NCI-H146 (cell line): Measurements from ENCODE around the gene TSKU.
"Not testable (repeated sequence)": the region's sequence is repeated elsewhere in the genome, so short reads cannot be mapped to it uniquely, and the experiment has no call there.

Experiments
- DNase-seq: peaks from one replicate; lab custom pipeline; 2025; lab: John Stamatoyannopoulos, UW

TSKU gene

GRCh38 chr11:76788661-76789442, 5.7 kb downstream of the TSKU start:
- DNase-seq, result peak; percentile 43

DNA sequence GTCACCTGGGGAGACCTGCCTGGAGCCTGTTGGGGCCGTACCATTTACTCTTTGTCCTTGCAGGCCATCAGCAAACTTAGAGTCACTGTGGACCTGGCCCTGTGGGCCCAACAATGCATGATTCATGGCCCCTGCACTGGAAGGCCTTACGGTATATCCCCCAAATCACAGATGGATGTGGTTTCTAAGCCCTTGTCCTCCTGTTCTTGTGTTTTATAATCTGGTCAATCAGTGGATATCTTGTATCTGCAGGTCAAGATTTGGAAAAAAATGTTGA, 6.2 kb downstream of the TSKU start:
- DNase-seq, result no peak

DNA sequence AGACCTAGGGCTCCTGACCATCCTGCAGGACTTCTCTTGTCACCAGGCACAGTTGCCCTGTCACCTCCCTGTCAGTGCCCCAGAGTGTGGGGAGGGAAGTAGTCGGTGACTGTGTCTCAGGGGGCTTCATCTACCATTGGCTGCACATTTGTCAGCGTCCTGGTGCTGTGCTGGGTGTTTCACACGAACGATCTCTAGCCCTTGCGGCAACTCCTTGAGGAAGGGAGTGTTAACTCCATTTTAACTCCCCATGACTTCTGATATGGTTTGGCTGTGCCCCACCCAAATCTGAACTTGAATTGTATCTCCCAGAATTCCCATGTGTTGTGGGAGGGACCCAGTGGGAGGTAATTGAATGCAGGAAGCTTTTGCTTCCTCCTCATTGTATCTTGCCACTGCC, 7.1 kb downstream of the TSKU start:
- DNase-seq, result no peak

DNA sequence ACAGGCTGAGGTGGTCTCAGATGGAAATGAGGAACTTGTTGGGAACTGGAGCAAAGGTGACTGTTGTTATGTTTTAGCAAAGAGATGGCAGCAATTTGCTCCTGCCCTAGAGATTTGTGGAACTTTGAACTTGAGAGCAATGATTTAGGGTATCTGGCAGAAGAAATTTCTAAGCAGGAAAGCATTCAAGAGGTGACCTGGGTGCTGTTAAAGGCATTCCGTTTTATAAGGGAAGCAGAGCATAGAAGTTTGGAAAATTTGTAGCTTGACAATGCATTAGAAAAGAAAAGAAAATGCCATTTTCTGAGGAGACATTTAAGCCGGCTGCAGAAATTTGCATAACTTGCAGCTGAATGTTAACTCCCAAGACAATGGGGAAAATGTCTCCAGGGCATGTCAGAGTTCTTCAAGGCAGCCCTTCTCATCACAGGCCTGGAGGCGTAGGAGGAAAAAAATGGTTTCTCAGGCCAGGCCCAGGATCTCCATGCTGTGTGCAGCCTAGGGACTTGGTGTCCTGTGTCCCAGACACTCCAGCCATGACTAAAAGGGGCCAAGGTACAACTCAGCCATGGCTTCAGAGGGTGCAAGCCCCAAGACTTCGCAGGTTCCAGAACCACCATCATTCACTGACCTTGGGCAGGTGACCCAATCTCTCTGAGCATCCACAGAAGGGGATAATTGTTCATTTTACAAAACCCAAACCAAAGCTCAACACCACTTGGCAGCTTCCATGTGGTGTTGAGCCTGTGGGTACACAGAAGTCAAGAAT, 8.0 kb downstream of the TSKU start:
- DNase-seq, result not testable (repeated sequence)

DNA sequence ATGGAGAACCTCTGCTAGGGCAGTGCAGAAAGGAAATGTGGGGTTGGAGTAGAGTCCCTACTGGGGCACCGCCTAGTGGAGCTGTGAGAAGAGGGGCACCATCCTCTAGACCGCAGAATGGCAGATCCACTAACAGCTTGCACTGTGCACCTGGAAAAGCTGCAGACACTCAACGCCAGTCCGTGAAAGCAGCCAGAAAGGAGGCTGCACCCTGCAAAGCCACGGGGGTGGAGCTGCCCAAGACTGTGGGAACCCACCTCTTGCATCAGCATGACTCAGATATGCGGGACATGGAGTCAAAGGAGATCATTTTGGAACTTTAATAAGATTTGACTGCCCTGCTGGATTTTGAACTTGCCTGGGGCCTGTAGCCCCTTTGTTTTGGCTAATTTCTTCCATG, 8.7 kb downstream of the TSKU start:
- DNase-seq, result no peak

GRCh38 chr11:76792505-76793264, 9.5 kb downstream of the TSKU start:
- DNase-seq, result no peak

- DNase-seq, result peak; percentile 80
These were observed 10.5 kb downstream of the TSKU start for GRCh38 chr11:76793391-76794291.

- DNase-seq, result no peak
These were observed 11.5 kb downstream of the TSKU start for GRCh38 chr11:76794371-76795289.

DNA sequence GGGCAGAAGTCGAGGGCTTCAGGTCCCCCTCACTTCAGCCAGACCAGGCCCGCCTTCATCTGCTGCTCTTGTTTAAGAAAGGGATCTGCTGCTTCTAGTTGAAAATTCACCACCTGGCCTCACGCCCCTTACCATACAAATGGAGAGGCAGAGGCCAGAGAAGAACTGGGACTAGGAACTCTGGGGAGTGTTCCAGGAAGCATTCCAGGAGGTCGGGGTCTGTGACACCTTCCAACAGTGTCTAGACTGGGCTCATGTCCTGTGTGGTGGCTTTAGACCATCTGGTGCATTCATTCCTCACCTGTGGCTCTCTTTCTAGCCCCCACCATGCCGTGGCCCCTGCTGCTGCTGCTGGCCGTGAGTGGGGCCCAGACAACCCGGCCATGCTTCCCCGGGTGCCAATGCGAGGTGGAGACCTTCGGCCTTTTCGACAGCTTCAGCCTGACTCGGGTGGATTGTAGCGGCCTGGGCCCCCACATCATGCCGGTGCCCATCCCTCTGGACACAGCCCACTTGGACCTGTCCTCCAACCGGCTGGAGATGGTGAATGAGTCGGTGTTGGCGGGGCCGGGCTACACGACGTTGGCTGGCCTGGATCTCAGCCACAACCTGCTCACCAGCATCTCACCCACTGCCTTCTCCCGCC, 12.3 kb downstream of the TSKU start:
- no peak for DNase-seq

DNA sequence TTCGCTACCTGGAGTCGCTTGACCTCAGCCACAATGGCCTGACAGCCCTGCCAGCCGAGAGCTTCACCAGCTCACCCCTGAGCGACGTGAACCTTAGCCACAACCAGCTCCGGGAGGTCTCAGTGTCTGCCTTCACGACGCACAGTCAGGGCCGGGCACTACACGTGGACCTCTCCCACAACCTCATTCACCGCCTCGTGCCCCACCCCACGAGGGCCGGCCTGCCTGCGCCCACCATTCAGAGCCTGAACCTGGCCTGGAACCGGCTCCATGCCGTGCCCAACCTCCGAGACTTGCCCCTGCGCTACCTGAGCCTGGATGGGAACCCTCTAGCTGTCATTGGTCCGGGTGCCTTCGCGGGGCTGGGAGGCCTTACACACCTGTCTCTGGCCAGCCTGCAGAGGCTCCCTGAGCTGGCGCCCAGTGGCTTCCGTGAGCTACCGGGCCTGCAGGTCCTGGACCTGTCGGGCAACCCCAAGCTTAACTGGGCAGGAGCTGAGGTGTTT, 12.8 kb downstream of the TSKU start:
- no peak for DNase-seq

DNA sequence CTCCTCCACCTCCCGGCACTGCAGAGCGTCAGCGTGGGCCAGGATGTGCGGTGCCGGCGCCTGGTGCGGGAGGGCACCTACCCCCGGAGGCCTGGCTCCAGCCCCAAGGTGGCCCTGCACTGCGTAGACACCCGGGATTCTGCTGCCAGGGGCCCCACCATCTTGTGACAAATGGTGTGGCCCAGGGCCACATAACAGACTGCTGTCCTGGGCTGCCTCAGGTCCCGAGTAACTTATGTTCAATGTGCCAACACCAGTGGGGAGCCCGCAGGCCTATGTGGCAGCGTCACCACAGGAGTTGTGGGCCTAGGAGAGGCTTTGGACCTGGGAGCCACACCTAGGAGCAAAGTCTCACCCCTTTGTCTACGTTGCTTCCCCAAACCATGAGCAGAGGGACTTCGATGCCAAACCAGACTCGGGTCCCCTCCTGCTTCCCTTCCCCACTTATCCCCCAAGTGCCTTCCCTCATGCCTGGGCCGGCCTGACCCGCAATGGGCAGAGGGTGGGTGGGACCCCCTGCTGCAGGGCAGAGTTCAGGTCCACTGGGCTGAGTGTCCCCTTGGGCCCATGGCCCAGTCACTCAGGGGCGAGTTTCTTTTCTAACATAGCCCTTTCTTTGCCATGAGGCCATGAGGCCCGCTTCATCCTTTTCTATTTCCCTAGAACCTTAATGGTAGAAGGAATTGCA, 13.5 kb downstream of the TSKU start:
- no peak for DNase-seq

GRCh38 chr11:76797341-76798201, 14.4 kb downstream of the TSKU start:
- DNase-seq, result no peak

- DNase-seq, result no peak
These were observed 15.0 kb downstream of the TSKU start for GRCh38 chr11:76798202-76798581.

- DNase-seq, result no peak
These were observed 15.5 kb downstream of the TSKU start for GRCh38 chr11:76798671-76799065.

DNA sequence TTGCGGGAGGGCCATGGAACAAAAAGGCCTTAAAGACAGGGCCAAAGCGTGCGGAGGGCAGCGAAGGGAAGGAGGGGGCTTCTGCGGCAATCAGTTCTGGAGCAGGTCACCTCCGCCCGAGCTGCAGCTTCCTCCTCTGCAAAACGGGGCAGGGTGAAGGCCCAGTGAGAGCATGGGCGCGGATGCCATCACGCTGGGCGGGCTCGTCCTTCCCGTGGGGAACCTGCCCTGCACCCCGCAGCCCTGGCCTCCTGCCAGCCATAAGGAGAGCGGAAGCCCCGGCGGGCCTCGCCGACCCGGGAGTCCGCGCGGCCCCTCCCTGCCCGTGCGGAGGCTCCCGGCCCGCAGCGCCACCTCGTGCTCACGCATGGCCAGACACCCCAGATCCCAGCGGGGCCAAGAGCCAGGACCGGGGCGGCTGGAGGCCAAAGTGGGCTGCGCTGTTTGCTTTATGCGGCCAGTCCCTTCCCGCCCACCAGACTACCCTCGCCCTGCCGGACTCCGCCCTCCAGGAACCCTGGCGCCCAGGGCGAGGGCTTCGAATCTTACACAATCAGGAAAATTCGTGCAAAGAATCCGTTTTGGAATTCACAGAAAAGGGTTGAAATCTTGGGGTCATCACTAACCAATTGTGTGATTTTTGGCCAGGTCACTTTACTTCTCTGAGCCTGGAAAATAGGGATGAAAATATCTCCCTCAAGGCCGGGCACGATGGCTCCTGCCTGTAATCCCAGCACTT, 16.1 kb downstream of the TSKU start:
- DNase-seq, result no peak

DNA sequence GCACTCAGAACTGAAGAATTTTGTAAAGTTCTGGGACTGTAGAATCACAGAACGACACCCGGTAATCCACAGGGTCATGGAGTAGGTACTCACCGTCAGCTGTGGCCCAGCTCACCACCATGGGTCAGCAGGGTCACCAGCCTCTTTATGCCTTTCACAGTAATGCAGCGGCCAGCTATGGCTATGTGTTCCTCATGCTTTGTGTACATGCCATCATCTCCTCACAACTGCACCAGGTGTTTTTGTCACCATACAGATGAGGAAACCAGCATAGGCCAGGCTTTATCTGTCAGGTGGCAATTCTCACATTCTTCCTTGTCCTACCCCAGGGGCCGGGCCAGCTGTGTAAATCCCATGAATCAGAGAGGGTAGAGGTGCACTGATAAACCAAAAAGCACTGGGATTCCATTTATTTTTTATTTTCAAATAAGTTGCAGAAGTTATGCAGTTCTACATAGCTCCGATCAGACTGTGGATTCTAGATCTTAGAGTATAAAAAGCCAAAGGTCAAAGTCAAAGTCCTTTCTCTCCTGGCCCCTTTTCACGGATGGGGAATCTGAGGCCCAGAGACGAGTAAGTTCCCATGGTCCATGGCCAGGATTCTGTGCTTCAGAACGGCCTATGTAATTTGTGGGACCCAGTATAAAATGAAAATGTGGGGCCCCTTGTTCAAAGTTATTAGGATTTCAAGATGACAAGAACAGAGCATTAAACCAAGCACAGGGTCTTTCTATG, 17.5 kb downstream of the TSKU start:
- no peak for DNase-seq

DNA sequence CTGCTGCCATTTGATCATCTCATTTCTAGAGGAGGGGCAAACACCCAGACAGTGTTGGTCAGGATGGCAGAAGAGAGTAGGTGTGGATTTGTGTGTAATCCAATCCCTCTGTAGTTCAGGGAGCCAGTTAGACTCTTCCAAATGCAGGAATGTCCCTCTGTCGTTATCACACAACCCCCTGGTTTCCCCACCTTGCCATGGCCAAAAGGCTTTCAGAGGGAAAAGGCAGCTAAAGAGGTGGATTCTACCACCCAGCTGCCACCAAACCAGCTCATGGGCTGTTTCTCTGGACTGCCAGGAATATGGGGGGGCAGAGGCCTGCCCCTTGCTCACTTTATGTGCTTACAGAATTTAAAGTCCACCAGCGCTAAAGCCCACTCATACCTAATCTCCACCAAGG, 18.1 kb downstream of the TSKU start:
- DNase-seq, result no peak
